Kidney (tissue), 14 donors: ENCODE data around the gene ST3GAL5. TPM values are rescaled to one million over a fixed set of nuclear protein-coding genes. Genes with fewer than 3 reads are reported as not detected.

Experiments used
- DNase-seq, 5 donors: peaks; one replicate each; pipeline ENCODE4 v3.0.0-alpha.2; 2013 to 2020
- FAIRE-seq: peaks from 2 replicates; lab custom pipeline; 2012; peaks lifted over from hg19 to GRCh38; lab: Jason Lieb, UNC
- H3K27ac ChIP-seq, 2 donors: one replicate each; pipeline ENCODE4 v1.7.0; 2013; ENCODE audit warnings: low read depth in 2 of 2, low read length in 2 of 2, inconsistent platforms in 1 of 2
- H3K27me3 ChIP-seq: one replicate; pipeline ENCODE4 v1.7.1; 2013; ENCODE audit warnings: low read length, inconsistent platforms; ENCODE audit not compliant: control insufficient read depth, insufficient read depth
- H3K36me3 ChIP-seq, 3 donors: one replicate each; pipeline versions ENCODE4 v1.7.0 to v1.7.1; 2013; ENCODE audit warnings: low read length in 3 of 3, control low read depth in 1 of 3, inconsistent platforms in 1 of 3; ENCODE audit not compliant: insufficient read depth in 3 of 3, control insufficient read depth in 2 of 3
- H3K4me1 ChIP-seq, 3 donors: one replicate each; pipeline versions ENCODE4 v1.7.0 to v1.7.1; 2013; ENCODE audit warnings: low read length in 3 of 3, inconsistent platforms in 1 of 3, low read depth in 1 of 3; ENCODE audit not compliant: control insufficient read depth in 2 of 3, insufficient read depth in 2 of 3
- H3K4me3 ChIP-seq, 3 donors: one replicate each; pipeline versions ENCODE4 v1.7.0 to v1.8.1; 2013; ENCODE audit warnings: low read length in 3 of 3, control low read depth in 1 of 3, inconsistent platforms in 1 of 3
- H3K9ac ChIP-seq, 3 donors: one replicate each; pipeline versions ENCODE4 v1.7.0 to v1.7.1; 2013; ENCODE audit warnings: low read length in 3 of 3, control low read depth in 1 of 3, inconsistent platforms in 1 of 3
- H3K9me3 ChIP-seq, 3 donors: one replicate each; pipeline versions ENCODE4 v1.7.0 to v1.7.1; 2013; ENCODE audit warnings: low read length in 3 of 3, control low read depth in 1 of 3, inconsistent platforms in 1 of 3; ENCODE audit not compliant: control insufficient read depth in 2 of 3, insufficient read depth in 1 of 3
- intact Hi-C: fragments of 100-400 bp; cut with DNase I; formaldehyde crosslinking; loops from one replicate; pipeline ENCODE4 v1.11.1; 2022
- polyA plus RNA-seq: library from polyadenylated mRNA; stranded (reverse); fragments of 350-450 nt; fragmentation: Illumina TruSeq; extraction: RNeasy Lipid Tissue Mini Kit (QIAGEN cat#74804); gene quantifications from one replicate; pipeline ENCODE4 v1.2.3, GENCODE V29; 2014; ENCODE audit warnings: low read depth, low replicate concordance; ENCODE audit not compliant: insufficient read depth
- total RNA-seq: library from RNA; stranded (reverse); fragmentation: NEBNext Ultra II Directional; extraction: Animal tissue kit (Norgen Biotek cat#: 25700); gene quantifications from one replicate; pipeline ENCODE4 v1.2.1, GENCODE V29; 2021
- TF ChIP-seq, protein P1 (sequence below): IDR thresholded peaks from 3 replicates; pipeline ENCODE4 v1.5.1; 2012; ENCODE audit warnings: mild to moderate bottlenecking, moderate library complexity, borderline replicate concordance; ENCODE audit not compliant: insufficient read depth; ENCODE audit errors: extremely low read depth
- donor health status: control.
- donor health status: control.
- donor health status: control.
- donor health status: control.
- donor health status: control.
- donor health status: DM: yes; HTN: yes; CAD: no.
- donor health status: Normal renal cell carcinoma (clear cell type).

The ST3GAL5 gene
- total and polyA plus RNA-seq, 2 donors from 2014 or later = 7.0 to 14.6 TPM

- no peak overlapping the region for H3K9ac ChIP-seq
- TF ChIP-seq, protein P1, sequence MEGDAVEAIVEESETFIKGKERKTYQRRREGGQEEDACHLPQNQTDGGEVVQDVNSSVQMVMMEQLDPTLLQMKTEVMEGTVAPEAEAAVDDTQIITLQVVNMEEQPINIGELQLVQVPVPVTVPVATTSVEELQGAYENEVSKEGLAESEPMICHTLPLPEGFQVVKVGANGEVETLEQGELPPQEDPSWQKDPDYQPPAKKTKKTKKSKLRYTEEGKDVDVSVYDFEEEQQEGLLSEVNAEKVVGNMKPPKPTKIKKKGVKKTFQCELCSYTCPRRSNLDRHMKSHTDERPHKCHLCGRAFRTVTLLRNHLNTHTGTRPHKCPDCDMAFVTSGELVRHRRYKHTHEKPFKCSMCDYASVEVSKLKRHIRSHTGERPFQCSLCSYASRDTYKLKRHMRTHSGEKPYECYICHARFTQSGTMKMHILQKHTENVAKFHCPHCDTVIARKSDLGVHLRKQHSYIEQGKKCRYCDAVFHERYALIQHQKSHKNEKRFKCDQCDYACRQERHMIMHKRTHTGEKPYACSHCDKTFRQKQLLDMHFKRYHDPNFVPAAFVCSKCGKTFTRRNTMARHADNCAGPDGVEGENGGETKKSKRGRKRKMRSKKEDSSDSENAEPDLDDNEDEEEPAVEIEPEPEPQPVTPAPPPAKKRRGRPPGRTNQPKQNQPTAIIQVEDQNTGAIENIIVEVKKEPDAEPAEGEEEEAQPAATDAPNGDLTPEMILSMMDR = no peak
- DNase-seq = no peak
- intact Hi-C loops = no loop called here
- H3K4me3 ChIP-seq = no peak overlapping the region
- H3K36me3 ChIP-seq = no peaks in the 10 kb centered on the region
- H3K4me1 ChIP-seq = no peaks in the 10 kb centered on the region
- no peaks in the 10 kb centered on the region for H3K27me3 ChIP-seq
- no peak for FAIRE-seq
- H3K27ac ChIP-seq = no peak overlapping the region
- H3K9me3 ChIP-seq = no peaks in the 10 kb centered on the region
Observed at GRCh38 chr2:85902496-85902895, 13.7 kb upstream of the ST3GAL5 start.

DNA sequence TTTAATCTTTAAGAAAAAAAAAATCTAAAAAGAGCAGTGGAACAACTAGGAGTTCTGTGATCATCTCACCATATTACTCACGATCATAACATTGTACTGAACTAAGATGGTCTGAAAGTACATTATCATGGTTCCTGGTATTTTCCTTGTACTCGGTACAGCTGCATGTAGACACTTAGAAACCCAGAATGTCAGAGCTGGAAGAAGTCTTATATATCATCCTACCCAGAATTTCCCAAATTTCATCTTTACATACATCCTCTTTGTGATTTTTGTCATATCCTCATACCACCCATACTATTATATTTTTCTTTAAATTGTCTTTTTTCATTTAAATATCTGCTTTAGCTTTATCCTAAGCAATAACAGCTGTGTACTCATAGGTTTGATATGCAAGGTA lies 12.4 kb upstream of the ST3GAL5 start:
- Histone ChIP-seq H3K36me3 (no peaks in the 10 kb centered on the region), H3K9ac (no peak overlapping the region), H3K4me3 (no peak overlapping the region), H3K4me1 (no peaks in the 10 kb centered on the region), H3K9me3 (no peaks in the 10 kb centered on the region), H3K27me3 (no peaks in the 10 kb centered on the region), H3K27ac (no peak overlapping the region)
- intact Hi-C loops = no loop called here
- FAIRE-seq = no peak
- no peak for DNase-seq
- TF ChIP-seq, protein P1 = no peak

GRCh38 chr2:85900366-85900765 lies 11.6 kb upstream of the ST3GAL5 start:
- H3K9me3 ChIP-seq = no peaks in the 10 kb centered on the region
- no peaks in the 10 kb centered on the region for H3K36me3 ChIP-seq
- H3K27me3 ChIP-seq = no peaks in the 10 kb centered on the region
- no peak for DNase-seq
- FAIRE-seq = no peak
- intact Hi-C loops = no loop called here
- TF ChIP-seq, protein P1 = no peak
- no peak overlapping the region for H3K27ac ChIP-seq
- H3K4me1 ChIP-seq = no peaks in the 10 kb centered on the region
- no peak overlapping the region for H3K4me3 ChIP-seq
- no peak overlapping the region for H3K9ac ChIP-seq

DNA sequence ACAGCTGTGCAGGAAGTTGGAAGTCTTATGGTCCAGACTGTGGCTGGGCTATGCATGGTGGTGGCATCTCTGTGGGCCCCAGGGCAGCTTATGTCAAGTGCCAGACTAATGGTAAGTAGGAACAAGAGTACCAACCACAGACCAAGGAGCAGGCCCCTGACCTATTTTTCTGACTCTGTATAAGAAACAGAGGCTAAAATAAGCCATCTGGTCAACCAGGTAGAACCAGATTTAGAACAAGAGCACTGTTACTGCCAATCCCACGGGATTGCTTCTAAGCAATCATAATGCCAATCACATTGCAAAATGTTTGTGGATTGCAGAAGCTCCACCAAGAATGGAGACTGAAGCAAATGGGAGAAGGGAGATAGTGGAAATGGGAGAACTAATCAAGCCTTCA lies 11.1 kb upstream of the ST3GAL5 start:
- Histone ChIP-seq H3K9me3 (no peaks in the 10 kb centered on the region), H3K4me3 (no peak overlapping the region), H3K27ac (no peak overlapping the region), H3K9ac (no peak overlapping the region), H3K4me1 (no peaks in the 10 kb centered on the region), H3K27me3 (no peaks in the 10 kb centered on the region), H3K36me3 (no peaks in the 10 kb centered on the region)
- intact Hi-C loops = no loop called here
- FAIRE-seq (no peak), DNase-seq (no peak)
- TF ChIP-seq, protein P1 = no peak
